Right lung (tissue), 5 donors: Measurements from ENCODE around the gene TAP1. TPM values are rescaled to one million over a fixed set of nuclear protein-coding genes. Genes with fewer than 3 reads are reported as not detected.

Source experiments
- DNase-seq, 2 donors: peaks; one replicate each; pipeline ENCODE4 v3.0.0-alpha.2; 2013
- polyA plus RNA-seq, 5 donors: library from polyadenylated mRNA; unstranded; fragments of 120-200 nt; gene quantifications; one replicate each; pipeline versions ENCODE4 v1.2.1 to v1.2.3, GENCODE V29; 2013; ENCODE audit warnings: inconsistent platforms in 1 of 5, low replicate concordance in 1 of 5; ENCODE audit not compliant: insufficient read length in 5 of 5, insufficient read depth in 1 of 5

Gene TAP1
- polyA plus RNA-seq, 5 donors, result 18.2 to 22.5 (median 20.2) TPM

GRCh38 chr6:32867022-32867477 lies 13.5 kb upstream of the TAP1 start:
- DNase-seq, result no peak

GRCh38 chr6:32865724-32866443 lies 12.4 kb upstream of the TAP1 start:
- DNase-seq, result no peak

- no peak for DNase-seq
These were observed 9.2 kb upstream of the TAP1 start for GRCh38 chr6:32862725-32863124.

GRCh38 chr6:32860674-32861073 lies 7.2 kb upstream of the TAP1 start:
- DNase-seq, result no peak

- no peak for DNase-seq
These were observed 4.7 kb upstream of the TAP1 start for GRCh38 chr6:32858194-32858593.

GRCh38 chr6:32857156-32857891 lies 3.8 kb upstream of the TAP1 start:
- DNase-seq, result no peak

GRCh38 chr6:32855467-32856174 lies 2.1 kb upstream of the TAP1 start:
- no peak for DNase-seq

GRCh38 chr6:32854376-32855178 lies 1.1 kb upstream of the TAP1 start:
- DNase-seq, result peak in 1 of 2 donors; percentile 36

- DNase-seq, result peak in 1 of 2 donors; percentile 32
These were observed 512 bp downstream of the TAP1 start for GRCh38 chr6:32852844-32853540.

GRCh38 chr6:32852018-32852843 lies 1.3 kb downstream of the TAP1 start:
- DNase-seq, result no peak

- DNase-seq, result no peak
These were observed 2.5 kb downstream of the TAP1 start for GRCh38 chr6:32851025-32851424.

- no peak for DNase-seq
These were observed 4.4 kb downstream of the TAP1 start for GRCh38 chr6:32849126-32849525.

GRCh38 chr6:32847795-32848194 lies 5.7 kb downstream of the TAP1 start:
- DNase-seq, result no peak

GRCh38 chr6:32847004-32847403 lies 6.5 kb downstream of the TAP1 start:
- DNase-seq, result no peak

- DNase-seq, result no peak
These were observed 8.1 kb downstream of the TAP1 start for GRCh38 chr6:32845384-32845884.

- DNase-seq, result no peak
These were observed 8.6 kb downstream of the TAP1 start for GRCh38 chr6:32844839-32845383.

- peak; percentile 89 to 93 for DNase-seq
These were observed 9.3 kb downstream of the TAP1 start, which contains the start of gene PSMB8 for GRCh38 chr6:32843979-32844838. Gene PSMB8, minus strand, starts transcription at chr6:32844047. Its CDS starts 51 bp downstream, at chr6:32843996.

- DNase-seq, result no peak
These were observed 10.0 kb downstream of the TAP1 start for GRCh38 chr6:32843331-32843978.
